C4-2B (cell line): ENCODE measurements around the gene SLAMF8.

ENCODE experiments used
- CTCF ChIP-seq: fragments of 450-650 bp; conservative IDR thresholded peaks from 2 replicates; pipeline ENCODE4 v1.5.1; 2017; ENCODE audit warnings: mild to moderate bottlenecking
- ZFX ChIP-seq: fragments of 450-650 bp; IDR thresholded peaks from 2 replicates; pipeline ENCODE4 v1.6.1; 2017

DNA sequence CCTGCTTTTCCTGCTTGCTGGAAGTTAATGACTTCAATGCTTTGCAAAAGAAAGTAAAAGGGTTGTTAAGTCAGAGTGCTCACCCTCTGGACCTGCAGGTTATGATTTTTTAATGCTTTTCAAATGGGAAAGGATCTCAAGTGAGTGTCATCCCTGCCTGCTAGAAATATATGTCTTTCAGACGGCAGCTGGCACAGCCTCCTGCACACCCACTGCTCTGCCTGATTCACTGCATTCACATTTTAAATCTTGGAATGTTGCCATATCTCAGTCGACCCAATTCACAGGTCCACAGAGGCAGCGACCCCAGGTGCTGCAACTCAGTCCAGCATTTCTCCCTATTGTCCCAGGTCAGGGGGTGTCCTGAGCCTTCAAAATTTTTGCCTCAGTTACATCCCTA lies 35.2 kb upstream of the SLAMF8 start:
- no peak for TF ChIP-seq CTCF
- TF ChIP-seq ZFX = no peak
